NCI-H2227 treated with DMSO at 0.1 percent for 48 hours (cell line): ENCODE data around the gene B4GALT2.

Source experiments
- DNase-seq: peaks from one replicate; lab custom pipeline; 2025; lab: John Stamatoyannopoulos, UW

Gene B4GALT2

GRCh38 chr1:44002606-44003157, 23.7 kb downstream of the B4GALT2 start:
- DNase-seq, result no peak

- no peak for DNase-seq
These were observed 29.2 kb downstream of the B4GALT2 start for GRCh38 chr1:44008259-44008658.

GRCh38 chr1:44010935-44011471, 32.0 kb downstream of the B4GALT2 start:
- DNase-seq, result no peak

- no peak for DNase-seq
These were observed 33.4 kb downstream of the B4GALT2 start for GRCh38 chr1:44012404-44012803.

GRCh38 chr1:44012941-44013609, 34.1 kb downstream of the B4GALT2 start:
- DNase-seq, result no peak

GRCh38 chr1:44013949-44014348, 34.9 kb downstream of the B4GALT2 start:
- DNase-seq, result no peak

GRCh38 chr1:44014365-44015104, 35.5 kb downstream of the B4GALT2 start:
- DNase-seq, result no peak

GRCh38 chr1:44015206-44015605, 36.2 kb downstream of the B4GALT2 start:
- DNase-seq, result no peak

GRCh38 chr1:44016041-44016889, 37.3 kb downstream of the B4GALT2 start:
- no peak for DNase-seq

GRCh38 chr1:44016890-44017400, 37.9 kb downstream of the B4GALT2 start:
- DNase-seq, result no peak

- DNase-seq, result no peak
These were observed 40.5 kb downstream of the B4GALT2 start for GRCh38 chr1:44019466-44019948.

- no peak for DNase-seq
These were observed 41.5 kb downstream of the B4GALT2 start for GRCh38 chr1:44020464-44020863.

GRCh38 chr1:44021156-44021555, 42.1 kb downstream of the B4GALT2 start:
- DNase-seq, result no peak

GRCh38 chr1:44021581-44022321, 42.7 kb downstream of the B4GALT2 start:
- DNase-seq, result no peak

GRCh38 chr1:44024031-44024902, 45.3 kb downstream of the B4GALT2 start:
- DNase-seq, result no peak

- no peak for DNase-seq
These were observed 46.0 kb downstream of the B4GALT2 start for GRCh38 chr1:44024903-44025525.

GRCh38 chr1:44025816-44026215, 46.8 kb downstream of the B4GALT2 start:
- DNase-seq, result no peak

GRCh38 chr1:44027320-44027719, 48.3 kb downstream of the B4GALT2 start:
- no peak for DNase-seq

GRCh38 chr1:44029260-44029910, 50.4 kb downstream of the B4GALT2 start:
- DNase-seq, result no peak
